Stimulated activated CD4-positive, alpha-beta T cell treated with anti-CD3 and anti-CD28 coated beads, Interleukin-4, amount 100 ng/mL, for 1 hour (primary cell): ENCODE data around the gene ZNF609.
"Not testable (repeated sequence)": the region's sequence is repeated elsewhere in the genome, so short reads cannot be mapped to it uniquely, and the experiment has no call there.

Experiments
- DNase-seq: peaks from one replicate; pipeline ENCODE4 v3.0.0-alpha.2; 2020

ZNF609 gene

GRCh38 chr15:64586984-64587383, 126.6 kb downstream of the ZNF609 start:
- no peak for DNase-seq

- DNase-seq = no peak
Measured at GRCh38 chr15:64589435-64590084, 129.2 kb downstream of the ZNF609 start.

- not testable (repeated sequence) for DNase-seq
Measured at GRCh38 chr15:64592845-64593244, 132.5 kb downstream of the ZNF609 start.

GRCh38 chr15:64596701-64597476, 136.5 kb downstream of the ZNF609 start:
- DNase-seq = no peak

- DNase-seq = no peak
Measured at GRCh38 chr15:64597477-64597822, 137.1 kb downstream of the ZNF609 start.

- DNase-seq = no peak
Measured at GRCh38 chr15:64599226-64599625, 138.8 kb downstream of the ZNF609 start.

GRCh38 chr15:64599716-64600115, 139.3 kb downstream of the ZNF609 start:
- no peak for DNase-seq

GRCh38 chr15:64600794-64601193, 140.4 kb downstream of the ZNF609 start:
- no peak for DNase-seq

- no peak for DNase-seq
Measured at GRCh38 chr15:64604319-64604718, 143.9 kb downstream of the ZNF609 start.

GRCh38 chr15:64607416-64607815, 147.0 kb downstream of the ZNF609 start:
- DNase-seq = not testable (repeated sequence)

- DNase-seq = no peak
Measured at GRCh38 chr15:64610257-64610919, 150.0 kb downstream of the ZNF609 start.

GRCh38 chr15:64611085-64611725, 150.8 kb downstream of the ZNF609 start:
- DNase-seq = no peak

- DNase-seq = no peak
Measured at GRCh38 chr15:64614519-64614918, 154.1 kb downstream of the ZNF609 start.

GRCh38 chr15:64617727-64618126, 157.3 kb downstream of the ZNF609 start:
- no peak for DNase-seq

- no peak for DNase-seq
Measured at GRCh38 chr15:64618138-64618537, 157.8 kb downstream of the ZNF609 start.

GRCh38 chr15:64618540-64618939, 158.2 kb downstream of the ZNF609 start:
- no peak for DNase-seq

GRCh38 chr15:64619880-64620839, 159.8 kb downstream of the ZNF609 start:
- no peak for DNase-seq

GRCh38 chr15:64621056-64621455, 160.7 kb downstream of the ZNF609 start:
- DNase-seq = no peak

- peak; percentile 5 for DNase-seq
Measured at GRCh38 chr15:64622410-64623260, 162.3 kb downstream of the ZNF609 start.

GRCh38 chr15:64623347-64623996, 163.1 kb downstream of the ZNF609 start:
- DNase-seq = peak; percentile 15

- no peak for DNase-seq
Measured at GRCh38 chr15:64624242-64624641, 163.9 kb downstream of the ZNF609 start.
